Amygdala (tissue), 56 donors: ENCODE data around the gene PLEKHF1.

Experiments used
- DNase-seq, 56 donors: peaks; one replicate each; lab custom pipeline; 2025; lab: John Stamatoyannopoulos, UW

Gene PLEKHF1

DNA sequence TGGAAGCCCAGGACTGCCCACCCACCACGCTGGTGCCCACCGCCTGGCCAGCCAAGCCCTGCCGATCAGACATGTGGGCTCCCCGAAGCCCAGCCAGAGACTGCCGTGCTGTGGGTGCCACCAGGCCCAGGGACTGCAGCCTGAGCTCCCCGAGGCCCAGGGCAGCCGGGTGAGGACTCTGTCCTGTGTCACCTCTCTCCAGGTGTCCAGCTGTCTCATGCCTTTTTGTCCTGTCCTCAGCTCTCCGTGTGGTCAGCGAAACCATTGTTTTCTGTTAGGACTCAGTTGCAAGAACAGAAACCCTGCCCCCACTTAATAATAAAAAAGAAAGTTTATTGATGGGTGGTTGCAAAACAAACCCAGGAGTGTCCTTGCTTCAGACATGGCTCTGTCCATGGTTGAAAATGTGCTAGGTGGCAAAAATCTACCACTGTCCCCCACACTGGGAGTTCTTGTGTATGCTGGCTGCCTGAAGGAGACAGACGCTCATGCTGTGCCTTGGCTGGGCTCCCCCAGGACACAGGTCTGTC, 9.9 kb downstream of the PLEKHF1 start:
- no peak for DNase-seq

- DNase-seq = peak in 32 of 56 donors; percentile 20 to 77 (median 56)
Measured at GRCh38 chr19:29675650-29676186, 10.5 kb downstream of the PLEKHF1 start.

DNA sequence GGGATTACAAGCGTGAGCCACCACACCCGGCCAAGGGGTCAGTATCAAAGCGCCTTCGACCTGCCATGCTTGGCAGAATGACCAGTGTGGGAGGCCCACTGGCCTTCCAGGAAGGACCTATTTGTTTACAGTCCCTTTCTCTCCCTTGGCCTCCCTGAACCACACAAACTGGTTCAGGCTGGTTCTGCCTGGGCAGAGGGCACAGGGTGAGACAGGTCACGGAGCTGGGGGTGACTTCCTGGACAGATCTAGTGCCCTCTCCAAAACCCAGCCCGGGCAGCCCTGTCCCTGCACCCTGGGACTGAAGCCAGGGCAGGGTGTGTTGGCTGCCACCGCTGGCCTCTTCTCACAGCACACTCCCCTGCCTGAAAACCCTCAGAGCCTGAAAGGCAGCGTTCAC, 11.3 kb downstream of the PLEKHF1 start:
- peak in 2 of 56 donors; percentile 29 to 54 for DNase-seq

GRCh38 chr19:29677001-29677817, 11.9 kb downstream of the PLEKHF1 start:
- no peak for DNase-seq

DNA sequence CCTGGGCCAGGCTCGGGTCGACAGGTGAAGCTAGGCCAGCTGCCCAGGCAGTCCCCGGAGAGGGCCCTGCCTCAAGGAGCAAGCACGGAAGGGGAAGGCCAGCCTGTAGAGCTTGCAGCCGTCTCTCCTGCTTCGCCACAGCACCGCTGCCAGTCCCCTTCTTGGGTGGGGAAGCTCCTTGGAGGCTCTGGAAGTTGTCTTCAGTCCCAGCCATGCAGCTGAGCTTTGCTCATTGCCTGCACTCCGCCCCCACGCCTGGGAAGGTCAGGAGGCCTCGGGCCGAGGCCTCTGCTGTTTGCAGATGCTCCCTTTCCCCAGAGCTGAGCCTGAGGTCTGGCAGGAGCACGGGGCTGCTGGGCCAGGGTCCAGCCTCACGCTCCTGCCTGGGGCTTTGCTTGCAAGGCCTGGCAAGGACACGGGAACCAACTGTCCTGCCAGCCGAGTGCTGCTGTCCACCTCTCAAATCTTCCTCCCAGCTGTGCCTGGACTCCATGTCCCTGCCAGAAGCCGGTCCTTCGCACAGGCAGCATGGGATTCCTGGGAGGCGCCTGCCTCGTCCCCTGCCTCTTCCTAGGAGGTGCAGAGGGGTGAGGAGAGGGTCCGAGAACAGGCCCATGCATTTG, 13.3 kb downstream of the PLEKHF1 start:
- DNase-seq = peak in 17 of 56 donors; percentile 21 to 69 (median 45)

- no peak for DNase-seq
Measured at GRCh38 chr19:29679598-29680210, 14.4 kb downstream of the PLEKHF1 start.

DNA sequence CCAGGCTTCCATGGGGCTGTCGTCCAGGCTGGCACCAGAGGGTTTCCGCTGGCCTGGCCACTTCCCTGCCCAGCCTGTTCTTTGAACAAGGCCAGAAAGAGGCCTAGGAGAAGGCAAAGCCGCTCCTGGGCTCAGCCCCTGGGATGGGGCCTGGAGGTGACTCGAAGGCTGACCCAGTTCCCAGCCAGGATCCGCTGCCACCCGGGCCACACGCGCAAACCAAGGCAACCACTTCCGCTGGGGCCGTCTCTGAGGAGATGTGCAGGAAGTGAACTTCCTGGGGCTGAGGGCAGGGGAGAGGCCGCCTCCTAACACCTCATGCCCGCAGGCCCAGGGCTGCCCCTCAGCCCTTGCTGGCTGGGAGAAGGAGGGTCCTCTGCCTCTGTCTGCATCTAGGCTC, 15.2 kb downstream of the PLEKHF1 start:
- DNase-seq = peak in 15 of 56 donors; percentile 19 to 65 (median 38)

GRCh38 chr19:29680937-29681336, 15.7 kb downstream of the PLEKHF1 start:
- no peak for DNase-seq

GRCh38 chr19:29681422-29682235, 16.4 kb downstream of the PLEKHF1 start:
- DNase-seq = peak in 2 of 56 donors; percentile 24 to 27

DNA sequence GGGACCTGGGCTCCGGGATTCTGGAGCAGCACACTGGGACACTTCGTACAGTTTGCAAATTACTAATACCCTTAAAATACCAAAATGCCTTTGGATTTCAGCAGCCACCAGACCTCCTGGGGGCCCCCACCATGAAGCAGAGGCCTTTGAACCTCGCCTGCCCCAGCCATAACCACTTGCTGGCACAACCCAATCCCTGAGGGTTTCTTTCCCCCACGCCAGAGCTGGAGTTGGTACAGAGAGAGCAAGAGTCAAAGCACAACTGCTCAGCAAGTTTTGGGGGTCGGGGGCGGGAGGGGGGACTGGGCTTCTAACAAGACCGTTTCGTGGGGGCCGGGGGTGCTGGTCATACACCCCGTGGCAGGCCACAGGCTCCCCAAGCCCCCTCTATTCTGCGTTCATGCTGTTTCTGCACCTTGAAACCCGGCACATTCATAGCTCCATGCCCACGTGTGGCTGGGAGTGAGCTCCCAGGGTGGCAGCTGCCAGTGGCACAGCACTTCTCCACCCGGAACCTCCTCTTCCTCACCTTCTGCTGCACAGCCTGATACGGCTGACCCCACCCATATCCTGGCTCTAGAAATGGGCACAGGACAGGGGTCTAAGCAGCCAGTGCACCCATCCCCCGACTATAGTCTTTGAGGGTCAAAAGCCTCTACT, 17.1 kb downstream of the PLEKHF1 start:
- peak in 4 of 56 donors; percentile 23 to 67 (median 40) for DNase-seq

DNA sequence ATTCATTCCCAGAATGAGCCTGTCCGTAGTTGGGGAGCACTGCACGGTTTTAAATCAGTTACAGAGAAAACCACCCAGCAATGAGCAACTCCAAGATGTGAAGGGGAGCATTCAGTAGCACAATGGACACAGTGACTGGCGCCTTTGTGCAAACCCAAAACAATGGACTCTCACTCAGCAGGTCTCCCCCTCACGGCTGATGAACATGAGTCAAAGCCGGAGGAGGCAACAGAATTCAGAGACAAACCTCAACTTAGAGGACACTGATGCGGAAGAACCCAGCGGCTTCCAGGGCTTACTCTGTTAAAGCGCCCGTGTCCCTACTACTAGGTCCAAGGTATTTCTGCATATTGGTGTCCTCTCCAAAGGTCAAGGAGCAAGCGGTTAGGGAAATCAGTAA, 17.7 kb downstream of the PLEKHF1 start:
- DNase-seq = peak in 46 of 56 donors; percentile 25 to 89 (median 65)

- DNase-seq = no peak
Measured at GRCh38 chr19:29685326-29685725, 20.1 kb downstream of the PLEKHF1 start.

DNA sequence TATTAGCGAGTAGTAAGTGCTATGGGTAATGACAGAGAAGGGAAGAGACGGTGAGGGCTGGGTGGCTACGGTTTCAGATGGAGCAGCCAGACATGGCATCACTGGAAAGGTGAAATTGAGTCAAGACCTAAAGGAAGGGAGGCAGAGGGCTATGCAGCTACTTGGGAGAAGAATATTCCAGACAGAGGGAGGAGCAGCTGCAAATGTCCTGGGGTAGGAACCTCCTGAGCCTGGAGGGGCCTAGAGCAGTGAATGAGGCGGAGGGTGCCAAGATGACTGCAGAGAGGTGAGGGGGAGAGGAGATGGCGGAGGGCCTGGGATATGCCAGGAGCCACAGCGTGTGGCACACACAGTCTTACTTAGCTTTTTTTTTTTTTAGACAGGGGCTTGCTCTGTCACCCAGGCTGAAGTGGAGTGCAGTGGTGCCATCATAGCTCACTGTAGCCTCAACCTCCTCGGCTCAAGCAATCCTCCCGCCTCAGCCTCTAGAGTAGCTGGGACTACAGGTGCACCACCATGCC, 21.1 kb downstream of the PLEKHF1 start:
- no peak for DNase-seq

DNA sequence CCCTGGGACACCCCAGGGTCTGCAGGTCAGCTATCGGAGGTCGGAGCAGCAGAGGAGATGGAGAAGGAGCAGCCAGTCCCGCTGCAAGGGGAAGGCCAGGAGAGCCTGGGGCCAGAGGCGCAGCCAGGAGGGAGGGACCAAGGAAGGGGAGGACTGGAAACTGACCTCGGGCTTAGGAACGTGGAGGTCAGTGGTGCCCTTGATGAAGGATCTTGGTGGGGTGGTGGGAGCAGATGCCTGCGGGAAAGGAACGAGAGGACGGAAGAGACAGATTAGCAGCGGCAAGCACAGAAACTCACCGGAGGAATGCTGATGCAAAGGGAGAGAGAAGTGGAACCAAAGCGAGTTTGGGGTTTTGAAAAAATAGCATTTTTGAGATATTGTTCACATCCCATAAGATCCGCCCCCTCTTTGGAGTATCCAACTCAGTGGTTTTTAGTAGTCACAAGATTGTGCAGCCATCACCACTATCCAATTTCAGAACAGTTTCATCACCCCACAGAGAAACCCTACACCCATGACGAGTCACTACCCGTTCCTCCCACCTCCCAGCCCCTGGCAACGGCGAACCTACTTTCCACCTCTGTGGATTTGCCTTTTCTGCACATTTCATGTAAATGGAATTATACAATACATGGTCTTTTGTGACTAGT, 22.1 kb downstream of the PLEKHF1 start:
- peak in 1 of 56 donors; percentile 22 for DNase-seq

GRCh38 chr19:29687897-29688728, 22.9 kb downstream of the PLEKHF1 start:
- DNase-seq = no peak

- DNase-seq = no peak
Measured at GRCh38 chr19:29690842-29691241, 25.6 kb downstream of the PLEKHF1 start.

GRCh38 chr19:29694161-29694560, 28.9 kb downstream of the PLEKHF1 start:
- peak in 3 of 56 donors; percentile 24 to 40 (median 27) for DNase-seq
